ENCODE results near the gene SPIRE2. TPM values are rescaled to one million over a fixed set of nuclear protein-coding genes. Genes with fewer than 3 reads are reported as not detected.
"Not testable (repeated sequence)": the region's sequence is repeated elsewhere in the genome, so short reads cannot be mapped to it uniquely, and the experiment has no call there.

The SPIRE2 gene
- total and polyA plus RNA-seq, 4 donors = 12.3 to 51.3 (median 27.2) TPM

- no peak overlapping the region for H3K4me3 ChIP-seq (ENCODE audit: low read depth, low read length)
- H3K9me3 ChIP-seq (ENCODE audit: control insufficient read depth, insufficient read depth, low read length) = no peaks in the 10 kb centered on the region
- 68% methylated on average over 17 of the region's 19 CpGs for WGBS (ENCODE audit: insufficient coverage)
- H3K4me1 ChIP-seq (ENCODE audit: control insufficient read depth, insufficient read depth, low read length) = peaks cover 28% of the 10 kb centered on the region
- peaks cover 7% of the 10 kb centered on the region for H3K36me3 ChIP-seq (ENCODE audit: control insufficient read depth, insufficient read depth, low read length)
- no peaks in the 10 kb centered on the region for H3K27me3 ChIP-seq (ENCODE audit: control insufficient read depth, insufficient read depth, low read length)
- no peak overlapping the region for H3K27ac ChIP-seq (ENCODE audit: low read depth, low read length)
- DNase-seq (ENCODE audit: low read depth in 4 of 6, low spot score in 6 of 6) = no peak
Observed at GRCh38 chr16:89822188-89823086, 5.8 kb upstream of the SPIRE2 start.

- peaks cover 7% of the 10 kb centered on the region for H3K36me3 ChIP-seq (ENCODE audit: control insufficient read depth, insufficient read depth, low read length)
- peaks cover 28% of the 10 kb centered on the region for H3K4me1 ChIP-seq (ENCODE audit: control insufficient read depth, insufficient read depth, low read length)
- no peaks in the 10 kb centered on the region for H3K9me3 ChIP-seq (ENCODE audit: control insufficient read depth, insufficient read depth, low read length)
- DNase-seq (ENCODE audit: low read depth in 4 of 6, low spot score in 6 of 6) = no peak
- no peaks in the 10 kb centered on the region for H3K27me3 ChIP-seq (ENCODE audit: control insufficient read depth, insufficient read depth, low read length)
- H3K4me3 ChIP-seq (ENCODE audit: low read depth, low read length) = no peak overlapping the region
- 18% methylated on average over 4 of the region's 8 CpGs for WGBS (ENCODE audit: insufficient coverage)
- no peak overlapping the region for H3K27ac ChIP-seq (ENCODE audit: low read depth, low read length)
Observed at GRCh38 chr16:89823087-89823823, 5.0 kb upstream of the SPIRE2 start.

GRCh38 chr16:89823824-89824148, 4.5 kb upstream of the SPIRE2 start:
- peaks cover 30% of the 10 kb centered on the region for H3K4me1 ChIP-seq (ENCODE audit: control insufficient read depth, insufficient read depth, low read length)
- not testable (repeated sequence) for H3K9me3 ChIP-seq (ENCODE audit: control insufficient read depth, insufficient read depth, low read length); H3K27ac ChIP-seq (ENCODE audit: low read depth, low read length); H3K4me3 ChIP-seq (ENCODE audit: low read depth, low read length); H3K27me3 ChIP-seq (ENCODE audit: control insufficient read depth, insufficient read depth, low read length); H3K36me3 ChIP-seq (ENCODE audit: control insufficient read depth, insufficient read depth, low read length)
- DNase-seq (ENCODE audit: low read depth in 4 of 6, low spot score in 6 of 6) = peak in 1 of 6 donors; percentile 4
- WGBS (ENCODE audit: insufficient coverage) = no CpG with 5 or more reads among the region's 5 CpGs

GRCh38 chr16:89826531-89827382, 1.5 kb upstream of the SPIRE2 start:
- no peak for DNase-seq (ENCODE audit: low read depth in 4 of 6, low spot score in 6 of 6)
- Histone ChIP-seq H3K4me1 (ENCODE audit: control insufficient read depth, insufficient read depth, low read length) (peaks cover 44% of the 10 kb centered on the region), H3K27ac (ENCODE audit: low read depth, low read length) (no peak overlapping the region), H3K9me3 (ENCODE audit: control insufficient read depth, insufficient read depth, low read length) (no peaks in the 10 kb centered on the region), H3K27me3 (ENCODE audit: control insufficient read depth, insufficient read depth, low read length) (no peaks in the 10 kb centered on the region), H3K4me3 (ENCODE audit: low read depth, low read length) (no peak overlapping the region), H3K36me3 (ENCODE audit: control insufficient read depth, insufficient read depth, low read length) (peaks cover 11% of the 10 kb centered on the region)
- 93% methylated on average over 21 of the region's 26 CpGs for WGBS (ENCODE audit: insufficient coverage)

- Histone ChIP-seq H3K4me1 (ENCODE audit: control insufficient read depth, insufficient read depth, low read length) (peaks cover 38% of the 10 kb centered on the region), H3K36me3 (ENCODE audit: control insufficient read depth, insufficient read depth, low read length) (peaks cover 16% of the 10 kb centered on the region), H3K27ac (ENCODE audit: low read depth, low read length) (peak overlapping the region; percentile 10), H3K27me3 (ENCODE audit: control insufficient read depth, insufficient read depth, low read length) (no peaks in the 10 kb centered on the region), H3K9me3 (ENCODE audit: control insufficient read depth, insufficient read depth, low read length) (no peaks in the 10 kb centered on the region), H3K4me3 (ENCODE audit: low read depth, low read length) (peak overlapping the region; percentile 48)
- 5% methylated on average over 43 of the region's 43 CpGs for WGBS (ENCODE audit: insufficient coverage)
- DNase-seq (ENCODE audit: low read depth in 4 of 6, low spot score in 6 of 6) = peak in 4 of 6 donors; percentile 28 to 84 (median 64)
Observed at GRCh38 chr16:89827383-89828198, 684 bp upstream of the SPIRE2 start.

GRCh38 chr16:89828870-89829629, 775 bp downstream of the SPIRE2 start:
- Histone ChIP-seq H3K36me3 (ENCODE audit: control insufficient read depth, insufficient read depth, low read length) (peaks cover 26% of the 10 kb centered on the region), H3K27me3 (ENCODE audit: control insufficient read depth, insufficient read depth, low read length) (no peaks in the 10 kb centered on the region), H3K4me1 (ENCODE audit: control insufficient read depth, insufficient read depth, low read length) (peaks cover 28% of the 10 kb centered on the region), H3K9me3 (ENCODE audit: control insufficient read depth, insufficient read depth, low read length) (no peaks in the 10 kb centered on the region), H3K27ac (ENCODE audit: low read depth, low read length) (no peak overlapping the region), H3K4me3 (ENCODE audit: low read depth, low read length) (peak overlapping the region; percentile 40)
- peak in 1 of 6 donors; percentile 38 for DNase-seq (ENCODE audit: low read depth in 4 of 6, low spot score in 6 of 6)
- WGBS (ENCODE audit: insufficient coverage) = 4% methylated on average over 21 of the region's 26 CpGs

GRCh38 chr16:89829630-89830437, 1.6 kb downstream of the SPIRE2 start:
- WGBS (ENCODE audit: insufficient coverage) = 84% methylated on average over 14 of the region's 17 CpGs
- Histone ChIP-seq H3K4me3 (ENCODE audit: low read depth, low read length) (no peak overlapping the region), H3K27ac (ENCODE audit: low read depth, low read length) (no peak overlapping the region), H3K27me3 (ENCODE audit: control insufficient read depth, insufficient read depth, low read length) (no peaks in the 10 kb centered on the region), H3K9me3 (ENCODE audit: control insufficient read depth, insufficient read depth, low read length) (no peaks in the 10 kb centered on the region), H3K36me3 (ENCODE audit: control insufficient read depth, insufficient read depth, low read length) (peaks cover 31% of the 10 kb centered on the region), H3K4me1 (ENCODE audit: control insufficient read depth, insufficient read depth, low read length) (peaks cover 28% of the 10 kb centered on the region)
- DNase-seq (ENCODE audit: low read depth in 4 of 6, low spot score in 6 of 6) = no peak

GRCh38 chr16:89831810-89832328, 3.6 kb downstream of the SPIRE2 start:
- H3K36me3 ChIP-seq (ENCODE audit: control insufficient read depth, insufficient read depth, low read length) = peaks cover 44% of the 10 kb centered on the region
- H3K4me1 ChIP-seq (ENCODE audit: control insufficient read depth, insufficient read depth, low read length) = peaks cover 26% of the 10 kb centered on the region
- no peak overlapping the region for H3K27ac ChIP-seq (ENCODE audit: low read depth, low read length)
- 93% methylated on average over 25 of the region's 25 CpGs for WGBS (ENCODE audit: insufficient coverage)
- H3K4me3 ChIP-seq (ENCODE audit: low read depth, low read length) = no peak overlapping the region
- DNase-seq (ENCODE audit: low read depth in 4 of 6, low spot score in 6 of 6) = no peak
- H3K27me3 ChIP-seq (ENCODE audit: control insufficient read depth, insufficient read depth, low read length) = no peaks in the 10 kb centered on the region
- H3K9me3 ChIP-seq (ENCODE audit: control insufficient read depth, insufficient read depth, low read length) = no peaks in the 10 kb centered on the region
